NCI-H2107 treated with DMSO at 0.1 percent for 48 hours (cell line): ENCODE results near the gene OIT3.

ENCODE experiments used
- DNase-seq: peaks from one replicate; lab custom pipeline; 2025; ENCODE audit not compliant: unreplicated experiment; lab: John Stamatoyannopoulos, UW

The OIT3 gene

GRCh38 chr10:72893136-72893798 is at the start of gene OIT3:
Gene OIT3 (plus strand): TSS chr10:72893739. CDS start chr10:72893799, 60 bp downstream.
- DNase-seq, result no peak

- no peak for DNase-seq
Observed at GRCh38 chr10:72846238-72846637, 47.3 kb upstream of the OIT3 start.

GRCh38 chr10:72847681-72848080 is 45.9 kb upstream of the OIT3 start:
- no peak for DNase-seq

DNA sequence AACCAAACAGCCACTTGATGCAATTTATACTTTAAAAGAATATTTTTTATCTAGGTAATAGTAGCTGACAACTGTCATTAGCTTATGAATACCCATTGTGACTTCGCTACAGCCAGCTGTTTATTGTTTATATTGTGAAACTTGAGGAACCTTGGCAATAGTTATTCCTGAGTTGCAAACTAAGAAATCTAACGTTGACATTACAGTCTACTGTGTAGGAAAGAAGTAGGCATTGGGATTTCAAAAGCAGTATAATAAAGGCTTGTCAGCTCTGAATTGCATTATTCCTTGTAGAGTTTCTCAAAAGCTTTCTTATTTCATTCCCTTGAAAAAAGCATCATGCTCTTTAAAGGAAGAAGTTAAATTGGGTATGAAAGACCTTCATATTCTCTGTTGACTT is 42.7 kb upstream of the OIT3 start:
- no peak for DNase-seq

- no peak for DNase-seq
Observed at GRCh38 chr10:72851509-72851908, 42.0 kb upstream of the OIT3 start.

DNA sequence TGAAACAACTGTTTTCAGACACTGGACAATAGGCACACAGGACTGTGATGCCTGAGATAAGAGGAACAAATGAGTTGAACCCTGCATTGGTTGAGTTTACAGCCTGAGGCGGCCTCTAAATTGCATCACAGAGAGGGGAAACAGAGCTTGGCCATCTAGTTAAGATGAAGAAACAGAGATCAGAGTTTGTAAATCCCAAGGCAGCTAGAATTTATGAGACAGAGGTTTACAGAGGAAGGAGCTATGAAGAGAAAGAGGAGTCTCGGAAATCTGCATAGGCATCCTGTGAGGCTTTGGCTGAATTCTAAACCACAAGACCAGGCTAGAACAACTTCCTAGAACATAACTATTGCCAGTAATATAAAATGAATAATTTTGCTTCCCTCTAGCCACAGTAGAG is 41.0 kb upstream of the OIT3 start:
- no peak for DNase-seq

DNA sequence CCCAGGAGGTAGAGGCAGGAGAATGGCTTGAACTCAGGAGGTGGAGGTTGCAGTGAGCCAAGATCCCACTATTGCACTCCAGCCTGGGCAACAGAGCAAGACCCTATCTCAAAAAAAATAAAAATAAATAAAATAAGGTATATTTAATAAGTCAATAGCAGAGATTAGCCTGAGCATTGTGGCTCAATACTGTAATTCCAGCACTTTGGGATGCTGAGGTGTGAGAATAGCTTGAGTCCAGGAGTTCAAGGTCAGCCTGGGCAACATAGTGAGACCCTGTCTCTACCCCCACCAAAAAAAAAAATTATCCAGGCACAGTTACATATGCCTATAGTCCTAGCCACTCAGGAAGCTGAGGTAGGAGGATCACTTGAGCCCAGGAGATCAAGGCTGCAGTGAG is 38.4 kb upstream of the OIT3 start:
- no peak for DNase-seq

- no peak for DNase-seq
Observed at GRCh38 chr10:72855790-72856189, 37.7 kb upstream of the OIT3 start.

- no peak for DNase-seq
Observed at GRCh38 chr10:72858067-72858466, 35.5 kb upstream of the OIT3 start.

DNA sequence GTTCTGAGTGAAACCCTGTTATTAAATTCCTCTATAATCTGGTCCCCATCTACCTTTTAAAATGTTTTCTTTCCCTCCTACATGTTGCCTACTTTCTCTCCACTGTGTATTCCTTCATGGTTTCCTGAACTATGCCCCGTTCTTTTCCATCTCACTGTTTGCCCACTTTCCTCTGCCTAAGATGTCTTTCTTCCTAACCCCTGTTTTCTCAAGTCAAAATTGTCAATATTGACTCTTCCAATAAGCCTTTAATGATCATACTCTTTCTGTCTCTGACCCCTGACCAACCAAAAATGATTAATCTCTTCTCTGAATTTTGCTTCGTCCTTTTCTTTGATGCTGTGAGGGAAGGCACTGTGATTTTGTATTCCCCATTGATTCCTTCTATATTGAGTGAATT is 30.6 kb upstream of the OIT3 start:
- no peak for DNase-seq

- peak; percentile 11 for DNase-seq
Observed at GRCh38 chr10:72875250-72876055, 18.1 kb upstream of the OIT3 start.

- no peak for DNase-seq
Observed at GRCh38 chr10:72879245-72879644, 14.3 kb upstream of the OIT3 start.

DNA sequence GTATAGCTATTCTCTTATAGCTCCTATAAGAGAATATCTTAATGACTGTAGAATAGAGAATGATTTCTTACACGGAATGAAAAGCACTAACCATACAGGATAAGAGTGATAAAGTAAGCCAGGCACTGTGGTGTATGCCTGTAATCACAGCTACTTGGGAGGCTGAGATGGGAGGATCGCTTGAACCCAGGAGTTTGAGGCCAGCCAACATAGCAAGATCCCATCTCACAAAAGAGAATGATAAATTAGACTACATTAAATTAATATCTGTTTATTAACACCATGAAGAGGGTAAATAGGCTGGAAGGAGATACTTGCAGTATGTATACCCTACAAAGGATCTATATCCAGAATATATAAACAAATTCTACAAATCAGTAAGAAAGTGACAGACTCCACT is 12.2 kb upstream of the OIT3 start:
- no peak for DNase-seq

DNA sequence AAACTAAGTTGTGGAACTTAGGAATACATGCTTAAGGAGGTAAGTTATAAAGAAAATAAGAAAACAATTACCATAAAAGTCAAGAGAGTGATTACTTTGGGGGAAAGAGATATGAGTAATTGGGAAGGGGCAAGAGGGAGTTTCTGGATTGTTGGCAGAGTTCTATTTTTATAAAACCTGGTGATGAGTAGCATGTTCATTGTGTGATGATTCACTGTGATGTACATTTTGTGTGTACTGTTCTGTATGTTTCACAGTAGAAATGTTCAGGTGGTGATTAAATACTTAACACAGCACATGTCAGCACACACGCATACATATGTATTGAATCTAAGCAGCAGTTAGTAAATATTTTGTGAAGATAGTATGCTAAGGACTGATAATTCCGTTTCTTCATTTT is 9.7 kb upstream of the OIT3 start:
- no peak for DNase-seq

GRCh38 chr10:72885953-72886352 is 7.6 kb upstream of the OIT3 start:
- DNase-seq, result no peak

GRCh38 chr10:72886621-72887020 is 6.9 kb upstream of the OIT3 start:
- DNase-seq, result no peak

- DNase-seq, result no peak
Observed at GRCh38 chr10:72887043-72887442, 6.5 kb upstream of the OIT3 start.

GRCh38 chr10:72888151-72888638 is 5.3 kb upstream of the OIT3 start:
- no peak for DNase-seq

GRCh38 chr10:72889391-72889831 is 4.1 kb upstream of the OIT3 start:
- DNase-seq, result peak; percentile 20

GRCh38 chr10:72890086-72890485 is 3.5 kb upstream of the OIT3 start:
- no peak for DNase-seq

DNA sequence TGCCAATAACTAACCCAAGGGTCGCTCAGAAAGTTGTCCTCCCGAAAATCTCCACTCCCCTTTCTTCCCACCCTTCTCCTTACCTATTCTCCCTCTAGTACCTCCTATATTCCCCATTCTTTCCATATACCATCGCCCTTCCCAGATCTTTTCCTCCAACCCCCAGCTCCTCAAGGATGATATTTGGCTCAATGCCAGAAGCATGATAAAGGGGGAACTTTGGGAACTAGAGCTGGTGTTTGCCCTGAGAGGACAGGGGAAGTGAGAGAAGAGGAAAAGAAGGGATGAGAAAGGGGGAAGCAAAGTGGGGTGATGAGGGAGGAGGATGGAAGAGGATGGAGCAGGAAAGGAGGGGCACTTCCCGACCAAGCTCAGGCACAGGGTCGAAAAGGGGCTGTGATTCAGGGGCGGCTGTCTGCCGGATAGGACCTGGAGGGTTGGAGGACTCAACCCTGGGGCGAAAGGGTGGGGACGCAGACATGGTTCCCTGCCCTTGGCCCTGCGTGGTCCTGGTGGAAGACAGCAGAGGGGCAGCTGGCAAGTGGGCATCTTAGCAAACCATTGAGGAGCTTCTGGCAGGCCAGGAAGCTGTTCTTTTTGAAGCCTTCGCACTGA is 1.8 kb downstream of the OIT3 start:
- no peak for DNase-seq

- DNase-seq, result no peak
Observed at GRCh38 chr10:72898616-72899015, 5.1 kb downstream of the OIT3 start.
